HFF-Myc (cell line): Measurements from ENCODE around the gene SCRG1.

ENCODE experiments used
- DNase-seq: peaks from one replicate; pipeline ENCODE4 v3.0.0-alpha.2; 2011; ENCODE audit warnings: low read depth; ENCODE audit errors: extremely low read depth
- H3K4me3 ChIP-seq: replicated peaks from 2 replicates; pipeline ENCODE4 v1.5.1; 2011; ENCODE audit warnings: low read depth, mild to moderate bottlenecking, control low read depth, low read length
- CTCF ChIP-seq: IDR thresholded peaks from 2 replicates; pipeline ENCODE4 v1.5.1; 2012; ENCODE audit warnings: mild to moderate bottlenecking, low read depth, low read length, control low read depth; ENCODE audit errors: missing control alignments

SCRG1 gene

GRCh38 chr4:173436771-173437265 lies 37.9 kb upstream of the SCRG1 start:
- no peak for DNase-seq
- H3K4me3 ChIP-seq: no peak overlapping the region
- TF ChIP-seq CTCF: no peak

- TF ChIP-seq CTCF: no peak
- DNase-seq: no peak
- no peak overlapping the region for H3K4me3 ChIP-seq
Observed at GRCh38 chr4:173436149-173436579, 37.2 kb upstream of the SCRG1 start.

GRCh38 chr4:173434231-173434630 lies 35.3 kb upstream of the SCRG1 start:
- H3K4me3 ChIP-seq: no peak overlapping the region
- no peak for DNase-seq
- no peak for TF ChIP-seq CTCF

- H3K4me3 ChIP-seq: no peak overlapping the region
- DNase-seq: no peak
- TF ChIP-seq CTCF: no peak
Observed at GRCh38 chr4:173433447-173433846, 34.5 kb upstream of the SCRG1 start.

- no peak for TF ChIP-seq CTCF
- no peak overlapping the region for H3K4me3 ChIP-seq
- DNase-seq: no peak
Observed at GRCh38 chr4:173432430-173432829, 33.5 kb upstream of the SCRG1 start.

- DNase-seq: no peak
- H3K4me3 ChIP-seq: no peak overlapping the region
- no peak for TF ChIP-seq CTCF
Observed at GRCh38 chr4:173426064-173426463, 27.1 kb upstream of the SCRG1 start.
